Measurements from ENCODE around the gene NEURL1.
A peak's percentile ranks its signal among the peaks of the same experiment; 100 is the strongest.

Gene NEURL1

GRCh38 chr10:103549349-103549685, 55.8 kb downstream of the NEURL1 start:
- no peak for DNase-seq

- DNase-seq: no peak
These were observed 56.7 kb downstream of the NEURL1 start for GRCh38 chr10:103550229-103550628.

GRCh38 chr10:103551619-103552602, 58.4 kb downstream of the NEURL1 start:
- no peak for DNase-seq

- DNase-seq: no peak
These were observed 59.6 kb downstream of the NEURL1 start for GRCh38 chr10:103552856-103553742.

- peak; percentile 35 for DNase-seq
These were observed 60.4 kb downstream of the NEURL1 start for GRCh38 chr10:103553743-103554487.

GRCh38 chr10:103554488-103555324, 61.2 kb downstream of the NEURL1 start:
- peak; percentile 16 for DNase-seq

GRCh38 chr10:103555325-103555649, 61.8 kb downstream of the NEURL1 start:
- no peak for DNase-seq

GRCh38 chr10:103555712-103556111, 62.2 kb downstream of the NEURL1 start:
- DNase-seq: no peak

GRCh38 chr10:103556383-103557007, 63.0 kb downstream of the NEURL1 start:
- DNase-seq: no peak

- DNase-seq: no peak
These were observed 64.0 kb downstream of the NEURL1 start for GRCh38 chr10:103557455-103557854.

- DNase-seq: no peak
These were observed 65.4 kb downstream of the NEURL1 start for GRCh38 chr10:103558911-103559310.

GRCh38 chr10:103559776-103560175, 66.3 kb downstream of the NEURL1 start:
- DNase-seq: no peak

GRCh38 chr10:103560886-103561285, 67.4 kb downstream of the NEURL1 start:
- no peak for DNase-seq

GRCh38 chr10:103562383-103562782, 68.9 kb downstream of the NEURL1 start:
- no peak for DNase-seq

- no peak for DNase-seq
These were observed 70.0 kb downstream of the NEURL1 start for GRCh38 chr10:103563231-103564115.

GRCh38 chr10:103564116-103564501, 70.6 kb downstream of the NEURL1 start:
- DNase-seq: no peak

- peak; percentile 35 for DNase-seq
These were observed 71.4 kb downstream of the NEURL1 start for GRCh38 chr10:103564776-103565520.

- no peak for DNase-seq
These were observed 73.0 kb downstream of the NEURL1 start for GRCh38 chr10:103566536-103566935.

- no peak for DNase-seq
These were observed 75.0 kb downstream of the NEURL1 start for GRCh38 chr10:103568505-103568904.

- DNase-seq: no peak
These were observed 76.4 kb downstream of the NEURL1 start for GRCh38 chr10:103569896-103570295.
